ENCODE results near the gene PLD3.
"Not testable (repeated sequence)": the region's sequence is repeated elsewhere in the genome, so short reads cannot be mapped to it uniquely, and the experiment has no call there.

Gene PLD3

GRCh38 chr19:40365613-40366401, 17.3 kb downstream of the PLD3 start:
- CTCF ChIA-PET: interaction anchor here (0.6 to 0.7 kb wide), 2 partner anchors 99 to 237 kb away, joined by 3 read pairs; no protein-coding TSS in a partner anchor
- TF ChIP-seq BHLHE40 (IDR thresholded peaks at IDR 0.05; ENCODE audit: borderline replicate concordance): no peak
- TF ChIP-seq HDGF (IDR thresholded peaks at IDR 0.05; ENCODE audit: borderline replicate concordance): no peak
- TF ChIP-seq LEF1 (IDR thresholded peaks at IDR 0.05; ENCODE audit: borderline replicate concordance): no peak
- POLR2A ChIA-PET: interaction anchor here (1.1 kb wide), 1 partner anchor 60 kb away, joined by 3 read pairs; no protein-coding TSS in a partner anchor
- peak; percentile 79 for DNase-seq (ENCODE audit: extremely low spot score)

- ChIA-PET POLR2A (interaction anchor here (1.1 kb wide), 1 partner anchor 59 kb away, joined by 3 read pairs; no protein-coding TSS in a partner anchor), CTCF (no interaction called here)
- DNase-seq (ENCODE audit: extremely low spot score): no peak
- no peak for TF ChIP-seq FOXK2 (IDR thresholded peaks at IDR 0.05)
- TF ChIP-seq CTBP1 (IDR thresholded peaks at IDR 0.05; ENCODE audit: borderline replicate concordance): no peak
- TF ChIP-seq PKNOX1 (IDR thresholded peaks at IDR 0.05): no peak
- TF ChIP-seq SUZ12 (IDR thresholded peaks at IDR 0.05): no peak
- no peak for TF ChIP-seq ARNT (IDR thresholded peaks at IDR 0.05)
- no peak for TF ChIP-seq HDGF (IDR thresholded peaks at IDR 0.05; ENCODE audit: borderline replicate concordance)
- TF ChIP-seq LEF1 (IDR thresholded peaks at IDR 0.05; ENCODE audit: borderline replicate concordance): no peak
- no peak for TF ChIP-seq L3MBTL2 (conservative IDR thresholded peaks at IDR 0.05)
- no peak for TF ChIP-seq ZNF384 (IDR thresholded peaks at IDR 0.05)
- no peak for TF ChIP-seq TARDBP (IDR thresholded peaks at IDR 0.05)
- TF ChIP-seq FOXA1 (IDR thresholded peaks at IDR 0.05): no peak
- no peak for TF ChIP-seq ELF4 (IDR thresholded peaks at IDR 0.05)
- TF ChIP-seq BHLHE40 (IDR thresholded peaks at IDR 0.05; ENCODE audit: borderline replicate concordance): no peak
Measured at GRCh38 chr19:40366697-40367561, 18.4 kb downstream of the PLD3 start.

- ChIA-PET CTCF (no interaction called here), POLR2A (no interaction called here)
- no peak for DNase-seq (ENCODE audit: extremely low spot score)
- no peak for TF ChIP-seq L3MBTL2 (conservative IDR thresholded peaks at IDR 0.05)
- no peak for TF ChIP-seq FOXA1 (IDR thresholded peaks at IDR 0.05)
- TF ChIP-seq SUZ12 (IDR thresholded peaks at IDR 0.05): no peak
- no peak for TF ChIP-seq PKNOX1 (IDR thresholded peaks at IDR 0.05)
- TF ChIP-seq ARNT (IDR thresholded peaks at IDR 0.05): no peak
- no peak for TF ChIP-seq LEF1 (IDR thresholded peaks at IDR 0.05; ENCODE audit: borderline replicate concordance)
Measured at GRCh38 chr19:40367577-40368434, 19.3 kb downstream of the PLD3 start.

DNA sequence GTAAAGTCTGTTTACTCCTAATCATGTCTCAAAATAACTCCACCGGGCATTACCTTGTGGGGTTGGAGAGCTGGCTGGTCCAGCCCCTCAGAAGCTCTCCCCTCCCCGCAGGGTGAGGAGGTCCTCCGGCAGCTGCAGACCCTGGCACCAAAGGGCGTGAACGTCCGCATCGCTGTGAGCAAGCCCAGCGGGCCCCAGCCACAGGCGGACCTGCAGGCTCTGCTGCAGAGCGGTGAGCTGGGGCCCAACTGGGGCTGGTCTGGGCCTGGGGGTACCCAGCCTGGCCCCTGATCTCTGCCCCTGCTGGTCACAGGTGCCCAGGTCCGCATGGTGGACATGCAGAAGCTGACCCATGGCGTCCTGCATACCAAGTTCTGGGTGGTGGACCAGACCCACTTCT, 21.3 kb downstream of the PLD3 start:
- TF ChIP-seq TARDBP (IDR thresholded peaks at IDR 0.05) (no peak), NFRKB (IDR thresholded peaks at IDR 0.05) (no peak)
- POLR2A ChIA-PET: interaction anchor here (2.3 kb wide), 1 partner anchor 73 kb away, joined by 8 read pairs; no protein-coding TSS in a partner anchor
- no peak for DNase-seq (ENCODE audit: extremely low spot score)
- CTCF ChIA-PET: no interaction called here

GRCh38 chr19:40370253-40370652, 21.8 kb downstream of the PLD3 start:
- CTCF ChIA-PET: not testable (repeated sequence)
- POLR2A ChIA-PET: interaction anchor here (2.3 kb wide), 1 partner anchor 73 kb away, joined by 8 read pairs; no protein-coding TSS in a partner anchor

DNA sequence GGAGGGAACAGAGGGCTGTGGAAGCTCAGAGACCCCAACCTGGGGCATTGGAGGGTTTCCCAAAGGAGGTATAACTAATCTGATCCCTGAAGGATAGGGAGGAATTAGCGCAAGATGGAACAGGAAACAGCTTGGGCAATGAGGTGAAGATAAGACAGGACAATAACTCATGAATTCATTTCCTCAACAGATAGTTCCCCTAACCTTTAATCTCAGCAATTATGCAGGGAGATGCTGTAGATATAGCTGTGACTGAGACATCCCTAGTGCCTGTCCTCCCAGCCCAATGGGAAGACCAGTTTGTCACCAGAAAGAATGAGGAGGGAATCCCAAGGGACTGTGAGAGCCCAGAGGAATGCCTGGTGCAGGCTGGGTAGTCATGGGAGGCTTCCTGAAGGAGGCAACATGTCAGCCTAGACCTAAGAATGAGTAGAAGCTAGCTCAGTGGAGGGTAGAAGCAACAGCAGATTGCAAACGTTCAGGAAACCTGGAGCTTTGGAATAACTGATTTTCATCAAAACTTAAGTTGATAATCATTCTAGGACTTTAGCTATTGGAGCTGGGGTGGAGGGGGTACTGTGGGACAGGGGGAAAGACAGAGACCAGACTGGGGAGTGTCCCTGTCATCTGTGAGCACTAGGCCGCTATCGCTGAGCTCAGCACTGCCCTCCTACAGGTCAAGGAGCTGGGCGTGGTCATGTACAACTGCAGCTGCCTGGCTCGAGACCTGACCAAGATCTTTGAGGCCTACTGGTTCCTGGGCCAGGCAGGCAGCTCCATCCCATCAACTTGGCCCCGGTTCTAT, 22.7 kb downstream of the PLD3 start:
- CTCF ChIA-PET: interaction anchor here (0.6 kb wide), 1 partner anchor 1029 kb away, joined by 3 read pairs; the partner anchor contains the start of gene SAMD4B
- DNase-seq (ENCODE audit: extremely low spot score): no peak
- POLR2A ChIA-PET: interaction anchor here (1.0 to 2.3 kb wide), 2 partner anchors 23 to 72 kb away, joined by 5 to 8 read pairs; partner anchors contain the start of genes C19orf47 and PLD3
- no peak for TF ChIP-seq HDGF (IDR thresholded peaks at IDR 0.05; ENCODE audit: borderline replicate concordance)
- TF ChIP-seq SUZ12 (IDR thresholded peaks at IDR 0.05): no peak
- no peak for TF ChIP-seq FOXM1 (IDR thresholded peaks at IDR 0.05; ENCODE audit: borderline replicate concordance)
- no peak for TF ChIP-seq L3MBTL2 (conservative IDR thresholded peaks at IDR 0.05)
- no peak for TF ChIP-seq FOXA1 (IDR thresholded peaks at IDR 0.05)
- TF ChIP-seq BHLHE40 (IDR thresholded peaks at IDR 0.05; ENCODE audit: borderline replicate concordance): no peak
- TF ChIP-seq TARDBP (IDR thresholded peaks at IDR 0.05): no peak
- TF ChIP-seq FOXK2 (IDR thresholded peaks at IDR 0.05): no peak
- TF ChIP-seq LEF1 (IDR thresholded peaks at IDR 0.05; ENCODE audit: borderline replicate concordance): no peak
- no peak for TF ChIP-seq NFRKB (IDR thresholded peaks at IDR 0.05)
- no peak for TF ChIP-seq ZNF384 (IDR thresholded peaks at IDR 0.05)
- TF ChIP-seq SP1 (IDR thresholded peaks at IDR 0.05): no peak
- TF ChIP-seq ELF4 (IDR thresholded peaks at IDR 0.05): no peak
- no peak for TF ChIP-seq CTBP1 (IDR thresholded peaks at IDR 0.05; ENCODE audit: borderline replicate concordance)
- no peak for TF ChIP-seq ARNT (IDR thresholded peaks at IDR 0.05)
- no peak for TF ChIP-seq PKNOX1 (IDR thresholded peaks at IDR 0.05)

More at GRCh38 chr19:40370253-40370652, 21.8 kb downstream of the PLD3 start:
- DNase-seq (ENCODE audit: extremely low spot score): not testable (repeated sequence)
